HG03521 (cell line): ENCODE results near the gene PIEZO2.

Experiments used
- ATAC-seq: cut with Tn5 transposase; IDR thresholded peaks from one replicate; pipeline ENCODE4 v1.9.1; 2021; ENCODE audit warnings: mild to moderate bottlenecking, moderate library complexity; ENCODE audit not compliant: unreplicated experiment

PIEZO2 gene

DNA sequence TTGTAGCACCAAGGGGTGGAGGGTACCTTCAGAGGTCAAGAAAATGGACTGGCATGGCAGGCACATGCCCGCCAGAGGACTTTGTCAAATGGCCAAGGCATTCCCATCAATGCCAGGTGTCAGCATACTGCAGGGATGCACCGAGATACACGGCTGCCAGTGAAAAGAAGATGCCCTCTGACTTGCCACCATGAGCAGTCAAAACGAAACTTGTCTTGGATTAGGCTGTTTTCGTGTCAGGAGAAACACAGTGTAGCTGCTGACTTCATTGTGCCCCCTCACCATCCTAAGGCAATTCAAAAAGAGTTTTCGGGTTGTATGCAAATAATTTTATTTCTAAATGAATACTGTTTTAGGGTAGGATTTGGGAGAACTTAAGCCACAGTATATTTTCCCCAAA, 442.1 kb downstream of the PIEZO2 start:
- no peak for ATAC-seq

- no peak for ATAC-seq
Measured at GRCh38 chr18:10705786-10706185, 443.6 kb downstream of the PIEZO2 start.

DNA sequence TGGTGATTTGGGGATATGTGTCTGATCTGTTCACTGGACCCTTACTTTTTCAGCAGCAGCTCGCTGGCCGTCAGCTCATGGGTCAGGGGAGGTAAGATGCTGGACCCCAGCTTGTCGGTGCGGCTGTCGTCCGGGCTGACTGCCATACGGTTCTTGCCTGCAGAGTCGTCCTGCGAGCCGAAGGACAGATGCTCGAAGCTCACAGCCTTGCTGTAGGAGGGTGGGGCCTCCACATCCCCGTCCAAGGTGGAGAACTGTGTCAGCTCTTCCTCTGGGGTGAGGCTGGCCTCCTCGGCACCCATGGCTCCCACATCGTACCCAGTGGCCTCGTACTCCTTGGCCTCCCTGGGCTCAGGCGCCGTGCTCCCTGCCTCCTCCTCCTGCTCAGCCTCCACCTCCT, 444.1 kb downstream of the PIEZO2 start:
- no peak for ATAC-seq

GRCh38 chr18:10702206-10702605, 447.2 kb downstream of the PIEZO2 start:
- ATAC-seq: no peak

GRCh38 chr18:10690366-10690765, 459.0 kb downstream of the PIEZO2 start:
- no peak for ATAC-seq

- ATAC-seq: no peak
Measured at GRCh38 chr18:10690035-10690329, 459.4 kb downstream of the PIEZO2 start.

DNA sequence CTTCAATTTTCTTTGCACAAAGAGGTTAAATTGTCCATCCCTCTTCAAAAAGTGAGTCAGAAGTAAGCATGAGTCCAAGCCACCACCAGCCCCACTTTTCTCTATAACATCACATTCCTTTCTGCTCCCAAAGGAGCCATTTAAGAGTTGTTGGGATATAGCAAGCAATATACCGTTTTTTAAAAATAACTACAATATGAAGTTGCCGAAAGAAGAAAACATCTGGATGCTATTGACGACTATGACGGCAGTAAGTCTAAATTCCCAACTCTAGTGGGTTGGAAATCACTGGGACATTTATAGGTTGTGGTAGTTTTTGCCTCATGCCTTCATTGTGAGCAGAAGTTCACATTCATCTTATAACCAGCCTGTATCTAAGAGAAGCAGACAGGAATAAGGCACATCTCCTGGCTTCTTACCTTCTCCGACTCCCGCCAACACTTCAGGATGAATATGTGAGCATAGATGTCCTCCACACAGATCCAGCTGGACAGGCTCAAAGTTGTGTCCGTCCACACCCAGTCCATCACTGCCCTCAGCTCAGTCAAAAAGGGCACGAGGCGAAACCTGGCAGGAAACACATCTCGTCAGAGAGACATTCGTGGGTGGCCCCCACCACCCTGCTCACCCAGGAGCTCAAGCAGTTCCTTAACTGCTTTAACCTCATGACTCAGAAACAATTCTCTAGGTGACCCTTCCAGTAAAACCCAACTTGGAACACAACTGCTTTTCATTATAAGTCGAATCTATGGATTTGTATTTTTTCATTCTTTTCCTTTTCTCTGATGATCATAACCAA, 459.9 kb downstream of the PIEZO2 start:
- no peak for ATAC-seq

DNA sequence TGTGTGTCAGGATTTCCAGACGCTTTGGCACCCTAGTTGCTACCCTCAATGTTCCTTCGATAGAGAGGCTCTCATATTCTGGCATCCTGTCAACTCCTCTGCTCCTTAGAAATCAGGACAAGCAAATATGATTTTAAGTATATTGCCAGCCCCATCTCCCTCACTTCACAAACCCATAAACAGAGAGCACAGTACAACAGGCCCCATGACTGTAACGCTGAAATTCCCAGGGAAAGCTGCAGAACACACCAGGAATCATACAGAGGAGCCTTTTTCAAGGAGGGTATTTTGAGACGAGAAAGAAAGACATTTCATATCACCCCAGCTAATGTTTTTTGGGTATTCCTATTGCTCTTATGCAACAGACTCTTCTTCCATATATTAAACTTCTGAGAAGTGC, 460.6 kb downstream of the PIEZO2 start:
- no peak for ATAC-seq

DNA sequence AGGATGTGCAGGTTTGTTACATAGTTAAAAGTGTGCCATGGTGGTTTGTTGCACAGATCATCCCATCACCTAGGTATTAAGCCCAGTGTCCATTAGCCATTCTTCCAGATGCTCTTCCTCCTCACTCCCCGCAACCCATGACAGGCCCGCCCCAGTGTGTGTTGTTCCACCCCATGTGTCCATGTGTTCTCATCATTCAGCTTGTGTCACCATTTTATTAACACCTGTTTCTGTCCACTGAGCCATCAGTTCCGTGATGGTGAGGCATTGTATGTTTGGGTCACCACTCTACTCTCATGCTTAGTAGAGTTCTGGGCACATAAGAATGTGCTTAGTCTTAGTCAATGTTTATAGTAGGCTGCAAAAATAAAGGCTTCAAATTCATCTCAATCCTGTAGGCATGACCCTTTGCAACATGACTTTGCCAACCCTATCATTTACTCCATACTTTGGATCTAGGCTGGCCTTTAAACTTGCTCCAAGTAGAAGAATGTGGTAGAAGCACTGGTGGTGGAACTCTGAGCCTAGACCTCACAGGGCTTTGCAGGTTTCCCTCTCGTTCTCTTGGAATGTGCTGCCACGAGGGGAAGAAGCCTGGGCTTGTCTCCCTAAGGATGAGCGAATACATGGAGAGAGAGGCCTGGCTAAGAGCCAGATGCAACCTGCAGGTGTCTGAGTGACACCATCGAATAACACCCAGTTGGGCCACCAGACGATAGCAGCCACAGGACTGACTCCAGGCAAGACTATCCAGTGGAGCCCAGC, 462.0 kb downstream of the PIEZO2 start:
- no peak for ATAC-seq

- ATAC-seq: no peak
Measured at GRCh38 chr18:10686308-10686707, 463.1 kb downstream of the PIEZO2 start.

DNA sequence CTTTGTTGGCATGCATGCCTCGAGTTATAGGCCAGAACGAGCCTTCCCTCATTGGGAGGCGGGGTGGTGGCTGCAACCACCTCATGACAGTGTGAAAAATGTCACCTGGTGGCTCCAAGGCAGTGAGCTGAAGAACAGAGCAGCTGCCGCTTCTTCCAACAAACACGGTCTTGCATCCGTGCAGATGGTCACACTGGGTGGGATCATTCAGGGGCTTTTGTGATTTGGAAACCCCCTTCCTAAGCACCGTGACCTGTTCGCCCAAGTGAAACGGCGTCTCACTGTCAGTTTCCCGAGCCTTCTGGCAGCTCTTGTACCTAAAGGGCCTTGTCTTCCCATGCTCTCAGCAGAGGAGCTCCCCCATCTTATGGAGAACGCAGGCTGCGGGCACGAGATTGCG, 463.9 kb downstream of the PIEZO2 start:
- ATAC-seq: no peak

- no peak for ATAC-seq
Measured at GRCh38 chr18:10682368-10682714, 467.0 kb downstream of the PIEZO2 start.

DNA sequence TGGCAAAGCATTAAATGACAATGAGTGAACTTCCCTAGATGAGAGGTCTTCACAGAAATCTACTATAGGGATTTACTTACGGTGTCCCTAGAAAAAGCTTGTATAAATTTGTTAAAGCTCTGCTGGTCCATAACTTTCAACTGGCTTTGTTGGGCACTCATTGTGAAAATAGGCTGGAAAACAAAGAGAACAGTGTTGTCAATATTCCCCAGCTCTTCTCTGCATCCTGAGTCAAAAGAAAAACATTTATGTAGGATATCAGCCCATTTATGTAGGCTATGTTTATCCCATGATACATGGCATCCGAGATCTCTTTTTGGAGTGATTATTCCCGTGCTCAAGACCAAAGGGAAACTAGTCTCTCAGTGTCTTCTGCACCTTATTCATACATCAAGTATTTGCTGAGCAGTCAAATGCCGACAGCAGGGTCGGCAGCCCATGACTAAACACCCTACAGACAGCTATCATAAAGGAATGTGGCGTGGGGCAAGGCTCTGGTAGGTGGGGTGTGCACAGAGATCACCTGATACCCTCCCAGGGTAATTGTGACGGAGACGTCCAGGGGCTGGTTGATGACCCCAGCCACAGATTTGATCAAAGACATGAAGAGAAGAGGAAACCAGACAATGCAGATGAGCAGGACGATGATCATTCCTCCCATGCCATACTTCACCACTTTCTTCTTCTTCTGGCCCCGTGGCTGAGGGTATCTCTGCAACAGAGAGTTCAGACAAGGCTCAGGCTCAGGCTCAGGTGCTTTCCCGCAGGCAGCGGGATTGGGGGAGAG, 467.6 kb downstream of the PIEZO2 start:
- ATAC-seq: no peak

DNA sequence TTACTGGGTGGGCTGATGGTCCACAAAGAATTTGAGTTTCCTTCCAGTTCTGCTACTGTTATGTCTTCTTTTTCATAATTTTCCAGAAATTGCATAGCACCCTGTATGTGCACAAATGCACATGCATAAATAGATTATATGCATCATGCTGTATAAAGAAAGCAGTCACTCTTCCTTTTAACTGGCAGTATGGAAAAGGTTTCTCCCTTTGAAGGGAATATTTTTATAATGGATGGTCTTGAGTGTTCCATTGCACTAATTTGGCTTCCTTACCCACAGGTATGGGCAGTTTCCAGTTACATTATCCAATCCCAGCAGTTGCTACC, 469.1 kb downstream of the PIEZO2 start:
- no peak for ATAC-seq

DNA sequence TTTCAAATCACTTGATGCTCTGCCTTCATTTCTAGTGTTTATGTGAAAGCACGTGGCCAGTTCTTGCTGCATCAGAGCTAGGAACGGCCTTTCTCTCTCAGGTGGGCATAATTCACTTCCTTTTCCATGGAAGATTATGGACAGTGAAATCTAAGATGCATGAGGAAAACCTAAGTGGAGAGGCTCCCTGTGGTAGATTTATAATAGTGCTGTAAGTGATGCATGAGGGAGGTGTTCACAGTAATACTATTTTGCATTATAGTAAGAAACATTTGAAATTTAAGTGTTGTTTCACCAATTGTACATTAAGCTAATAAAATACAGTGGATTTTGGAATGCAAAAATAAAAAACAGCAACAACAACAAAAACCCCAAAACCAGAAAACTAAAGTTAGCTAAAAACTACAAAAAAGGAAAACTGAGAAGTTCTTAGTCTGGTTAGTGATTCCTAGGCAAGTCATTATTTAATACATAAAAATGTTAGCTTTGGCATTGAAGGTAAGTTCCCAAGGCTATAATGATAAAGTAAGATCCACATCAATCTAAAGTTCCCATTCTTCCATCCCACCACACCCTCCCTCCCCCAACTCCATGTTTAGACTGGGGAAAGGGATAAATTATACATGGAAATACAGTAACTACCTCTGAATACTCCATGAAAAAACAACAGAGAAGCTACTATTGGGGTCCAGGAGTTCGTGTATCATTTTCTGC, 469.7 kb downstream of the PIEZO2 start:
- no peak for ATAC-seq

DNA sequence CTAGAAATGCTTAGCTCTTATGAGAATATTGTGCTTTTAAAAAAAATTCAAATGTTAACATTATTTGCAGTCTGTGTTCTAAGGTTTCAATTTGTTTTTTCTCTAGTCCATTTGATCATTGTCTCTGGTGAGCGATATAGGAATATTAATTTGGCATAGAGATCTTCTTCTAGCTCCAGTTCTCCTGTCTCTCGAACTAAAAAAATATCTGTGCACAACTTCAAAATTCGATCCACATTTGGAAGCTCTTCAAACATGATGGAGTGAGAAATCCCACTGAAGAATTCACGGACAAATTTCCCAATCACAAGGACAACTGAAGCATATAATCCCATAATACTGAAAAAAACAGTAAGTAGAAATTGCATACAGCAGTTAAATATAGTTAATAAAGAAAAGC, 477.9 kb downstream of the PIEZO2 start:
- no peak for ATAC-seq

- no peak for ATAC-seq
Measured at GRCh38 chr18:10670856-10671255, 478.5 kb downstream of the PIEZO2 start.

DNA sequence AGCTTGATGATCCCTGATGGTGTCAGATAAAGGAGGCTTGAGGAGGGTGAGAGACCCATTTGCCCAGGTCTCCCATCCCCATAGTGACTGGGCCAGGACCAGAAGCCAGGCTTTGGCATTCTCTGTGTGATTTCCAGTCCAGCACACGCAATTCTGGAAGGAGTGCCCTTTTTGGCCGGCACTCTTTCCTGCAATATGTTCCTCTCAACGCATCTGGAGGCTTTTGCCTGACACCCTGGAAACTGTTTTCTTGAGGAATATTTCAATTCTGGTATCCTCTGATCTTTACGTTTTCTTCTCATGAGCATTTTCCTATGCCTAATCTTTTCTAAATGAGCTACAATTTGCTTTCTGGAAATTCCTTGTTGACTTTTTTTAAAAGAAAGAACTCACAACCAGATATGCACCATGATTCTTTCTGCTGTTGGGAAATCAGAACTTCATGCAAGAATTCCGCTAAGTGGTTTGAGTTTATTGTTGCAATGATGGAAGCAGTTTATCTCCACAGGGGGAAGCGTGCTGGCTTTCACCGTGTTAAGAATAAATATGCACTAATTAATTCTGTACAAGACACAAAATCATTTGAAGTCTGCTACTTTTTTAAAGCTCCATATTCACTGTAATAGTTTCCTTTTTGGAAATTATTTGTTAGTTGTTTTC, 479.8 kb downstream of the PIEZO2 start:
- no peak for ATAC-seq

- ATAC-seq: no peak
Measured at GRCh38 chr18:10663750-10664149, 485.6 kb downstream of the PIEZO2 start.

- no peak for ATAC-seq
Measured at GRCh38 chr18:10661317-10661716, 488.1 kb downstream of the PIEZO2 start.
